Measurements from ENCODE around the gene SETD6.
A peak's percentile ranks its signal among the peaks of the same experiment; 100 is the strongest.

The SETD6 gene

DNA sequence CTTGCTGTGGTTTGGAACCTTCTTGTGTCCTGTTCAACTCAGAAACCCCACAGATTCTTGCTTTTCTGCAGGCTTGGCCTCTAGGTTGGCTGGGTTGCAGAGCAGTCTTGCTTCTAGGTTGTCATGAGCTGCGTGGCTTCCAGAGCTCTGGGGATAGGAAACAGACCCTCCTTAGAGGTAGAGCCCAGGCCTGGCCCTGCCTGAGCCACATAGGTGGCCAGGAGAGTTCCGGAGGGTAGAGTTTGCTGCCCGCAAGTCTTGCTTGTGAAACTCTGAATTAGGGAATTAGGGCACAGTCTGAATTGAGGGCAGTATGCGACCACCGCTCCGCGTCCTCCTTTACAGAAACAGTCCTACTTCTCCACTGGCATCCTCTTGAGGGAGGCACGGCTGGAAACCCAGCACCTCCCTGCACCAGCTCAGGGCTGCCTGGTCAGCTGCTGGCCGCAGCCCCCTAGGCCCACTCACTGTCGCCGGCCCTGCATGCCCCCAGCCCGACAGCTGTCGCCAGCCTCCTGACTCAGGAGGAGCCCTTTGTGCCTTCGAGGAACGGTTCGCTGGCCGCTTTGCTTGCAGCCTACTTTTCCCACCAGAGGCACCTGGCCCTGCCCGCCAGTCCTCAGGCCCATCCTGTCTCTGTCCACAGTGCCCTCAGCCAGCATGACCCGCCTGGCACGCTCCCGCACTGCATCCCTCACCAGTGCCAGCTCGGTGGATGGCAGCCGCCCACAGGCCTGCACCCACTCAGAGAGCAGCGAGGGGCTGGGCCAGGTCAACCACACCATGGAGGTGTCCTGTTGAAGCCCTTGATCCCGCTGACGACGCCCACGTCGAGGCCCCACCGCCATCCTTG lies 4.3 kb upstream of the SETD6 start:
- TF ChIP-seq, protein P1, sequence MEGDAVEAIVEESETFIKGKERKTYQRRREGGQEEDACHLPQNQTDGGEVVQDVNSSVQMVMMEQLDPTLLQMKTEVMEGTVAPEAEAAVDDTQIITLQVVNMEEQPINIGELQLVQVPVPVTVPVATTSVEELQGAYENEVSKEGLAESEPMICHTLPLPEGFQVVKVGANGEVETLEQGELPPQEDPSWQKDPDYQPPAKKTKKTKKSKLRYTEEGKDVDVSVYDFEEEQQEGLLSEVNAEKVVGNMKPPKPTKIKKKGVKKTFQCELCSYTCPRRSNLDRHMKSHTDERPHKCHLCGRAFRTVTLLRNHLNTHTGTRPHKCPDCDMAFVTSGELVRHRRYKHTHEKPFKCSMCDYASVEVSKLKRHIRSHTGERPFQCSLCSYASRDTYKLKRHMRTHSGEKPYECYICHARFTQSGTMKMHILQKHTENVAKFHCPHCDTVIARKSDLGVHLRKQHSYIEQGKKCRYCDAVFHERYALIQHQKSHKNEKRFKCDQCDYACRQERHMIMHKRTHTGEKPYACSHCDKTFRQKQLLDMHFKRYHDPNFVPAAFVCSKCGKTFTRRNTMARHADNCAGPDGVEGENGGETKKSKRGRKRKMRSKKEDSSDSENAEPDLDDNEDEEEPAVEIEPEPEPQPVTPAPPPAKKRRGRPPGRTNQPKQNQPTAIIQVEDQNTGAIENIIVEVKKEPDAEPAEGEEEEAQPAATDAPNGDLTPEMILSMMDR (conservative IDR thresholded peaks at IDR 0.05; ENCODE audit: low read depth), result no peak
- ChIA-PET CTCF (interaction anchor here (0.6 to 1.0 kb wide), 3 partner anchors 127 to 238 kb away, joined by 3 to 4 read pairs (median 3); no protein-coding TSS in a partner anchor), POLR2A (ENCODE audit: low non-redundant PET) (interaction anchor here (0.8 kb wide), 1 partner anchor 16 kb away, joined by 4 read pairs; no protein-coding TSS in a partner anchor)
- no peak overlapping the region for H3K27ac ChIP-seq
- no peak for DNase-seq (ENCODE audit: low spot score)

DNA sequence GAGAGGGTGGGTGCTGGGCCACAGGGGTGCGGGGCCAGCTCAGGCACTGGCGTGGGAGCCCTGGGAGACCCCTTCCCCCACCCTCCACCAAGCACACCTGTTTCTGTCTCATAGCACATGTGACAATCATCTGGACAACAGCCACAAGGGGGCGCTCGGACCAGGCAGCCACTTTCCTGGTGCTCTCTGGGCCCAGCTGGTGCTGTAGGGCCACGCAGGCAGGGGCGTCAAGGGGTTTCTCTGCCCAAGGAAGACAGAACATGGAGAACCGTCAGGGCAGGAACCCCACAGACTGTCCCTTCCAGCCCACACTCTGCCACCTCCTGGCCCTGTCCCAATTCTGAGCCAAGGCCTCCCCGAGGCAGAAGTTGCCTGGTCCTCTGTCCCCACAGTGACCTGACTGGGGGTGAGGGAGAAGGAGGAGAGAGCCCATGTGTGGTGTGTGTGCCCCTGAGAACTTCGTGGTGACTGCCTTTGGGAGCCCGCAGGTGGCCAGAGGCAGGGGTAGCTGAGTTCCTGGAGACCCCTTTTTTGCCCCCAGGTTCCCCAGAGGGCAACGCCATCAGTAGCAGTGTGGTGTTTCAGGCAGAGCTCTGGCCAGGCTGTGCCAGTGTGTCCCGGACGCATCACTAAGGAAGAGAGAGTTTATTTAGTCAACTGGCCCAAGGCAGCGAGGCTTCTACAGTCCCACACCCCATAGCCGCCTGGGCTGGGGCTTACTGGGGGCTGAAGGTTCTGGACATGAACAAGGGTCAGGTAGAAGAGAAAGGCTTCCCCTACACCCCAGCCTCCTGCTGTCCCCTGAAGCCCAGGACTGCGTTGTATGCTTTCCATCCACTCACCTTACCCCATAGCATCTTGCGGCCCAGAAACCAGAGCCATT lies 3.1 kb upstream of the SETD6 start:
- CTCF ChIA-PET, result interaction anchor here (0.5 to 0.9 kb wide), 11 partner anchors 12 to 1340 kb away, joined by 3 to 7 read pairs (median 3); partner anchors contain the start of gene NDRG4
- TF ChIP-seq, protein P1 (conservative IDR thresholded peaks at IDR 0.05; ENCODE audit: low read depth), result peak; percentile 74
- DNase-seq (ENCODE audit: low spot score), result peak; percentile 40
- H3K27ac ChIP-seq, result peak overlapping the region; percentile 4; the same call in 1 of the 2 replicates
- POLR2A ChIA-PET (ENCODE audit: low non-redundant PET), result no interaction called here

DNA sequence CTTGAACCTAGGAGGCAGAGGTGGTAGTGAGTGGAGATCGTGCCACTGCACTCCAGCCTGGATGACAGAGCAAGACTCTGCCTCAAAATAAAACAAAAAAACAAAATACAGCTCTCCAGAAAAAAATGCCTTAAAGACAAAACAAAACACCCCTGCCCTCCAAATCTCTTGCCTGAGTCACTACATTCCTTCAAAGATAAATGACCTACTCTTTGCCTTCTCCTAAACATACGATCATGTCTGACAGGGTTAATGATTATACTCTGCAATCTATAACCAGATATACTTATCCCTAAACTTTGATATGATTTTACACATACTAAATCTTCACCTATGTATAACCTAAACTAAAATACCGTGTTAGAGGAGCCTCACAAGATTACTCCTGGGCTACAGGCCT lies 1.4 kb upstream of the SETD6 start:
- no peak overlapping the region for H3K27ac ChIP-seq
- no peak for DNase-seq (ENCODE audit: low spot score)
- CTCF ChIA-PET, result no interaction called here
- POLR2A ChIA-PET (ENCODE audit: low non-redundant PET), result no interaction called here
- TF ChIP-seq, protein P1 (conservative IDR thresholded peaks at IDR 0.05; ENCODE audit: low read depth), result no peak

- ChIA-PET CTCF (interaction anchor here (0.7 kb wide), 2 partner anchors 15 to 273 kb away, joined by 3 to 4 read pairs; no protein-coding TSS in a partner anchor), POLR2A (ENCODE audit: low non-redundant PET) (no interaction called here)
- DNase-seq (ENCODE audit: low spot score), result peak; percentile 71
These were observed 802 bp downstream of the SETD6 start for GRCh38 chr16:58515871-58516767.

DNA sequence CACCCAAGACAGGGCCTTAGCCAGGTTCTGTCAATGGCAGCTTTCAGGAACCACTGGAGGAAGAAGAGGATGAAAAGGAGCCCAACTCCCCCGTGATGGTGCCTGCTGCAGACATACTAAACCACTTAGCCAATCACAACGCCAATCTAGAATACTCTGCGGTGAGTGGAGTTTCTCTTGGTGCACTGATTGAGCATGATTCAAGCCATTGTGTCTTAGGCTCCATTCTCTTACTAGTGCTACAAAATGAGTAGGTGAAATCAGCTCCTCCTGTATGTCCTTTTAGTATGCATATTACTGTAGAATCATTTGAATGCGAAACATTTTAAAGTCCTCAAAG lies 1.4 kb downstream of the SETD6 start:
- DNase-seq (ENCODE audit: low spot score), result no peak

More at GRCh38 chr16:58515871-58516767, 802 bp downstream of the SETD6 start:
- H3K27ac ChIP-seq, result peak overlapping the region; percentile 85
- TF ChIP-seq, protein P1 (conservative IDR thresholded peaks at IDR 0.05; ENCODE audit: low read depth), result no peak

More for the DNA sequence above, 1.4 kb downstream of the SETD6 start:
- H3K27ac ChIP-seq, result peak overlapping the region; percentile 85
- TF ChIP-seq, protein P1 (conservative IDR thresholded peaks at IDR 0.05; ENCODE audit: low read depth), result no peak
- CTCF ChIA-PET, result no interaction called here
- POLR2A ChIA-PET (ENCODE audit: low non-redundant PET), result no interaction called here

Data from RWPE1 (cell line).